Aorta (tissue), 5 donors: ENCODE data around the gene TNNT2. TPM values are rescaled to one million over a fixed set of nuclear protein-coding genes. Genes with fewer than 3 reads are reported as not detected.
A peak's percentile ranks its signal among the peaks of the same experiment; 100 is the strongest.

Experiments
- ATAC-seq: fragments of 200-7000 bp; cut with Tn5 transposase; one replicate; pipeline ENCODE4 v1.9.1; 2022; ENCODE audit warnings: moderate library complexity; ENCODE audit not compliant: low FRiP score
- DNase-seq, 2 donors: peaks; one replicate each; pipeline ENCODE4 v3.0.0-alpha.2; 2020
- H3K27ac ChIP-seq, 2 donors: one replicate each; pipeline ENCODE4 v1.5.1; 2013; ENCODE audit warnings: low read length in 2 of 2, mild to moderate bottlenecking in 2 of 2, moderate library complexity in 2 of 2, control low read depth in 1 of 2, inconsistent platforms in 1 of 2, low read depth in 1 of 2
- H3K27me3 ChIP-seq, 2 donors: one replicate each; pipeline ENCODE4 v1.6.1; 2013; ENCODE audit warnings: control low read depth in 1 of 2, low read length in 1 of 2, mild to moderate bottlenecking in 1 of 2, moderate library complexity in 1 of 2; ENCODE audit not compliant: insufficient read depth in 2 of 2, control insufficient read depth in 1 of 2
- H3K36me3 ChIP-seq, 2 donors: one replicate each; pipeline ENCODE4 v1.6.1; 2013; ENCODE audit warnings: control low read depth in 1 of 2, low read length in 1 of 2, mild to moderate bottlenecking in 1 of 2; ENCODE audit not compliant: insufficient read depth in 2 of 2, control insufficient read depth in 1 of 2
- H3K4me1 ChIP-seq, 2 donors: one replicate each; pipeline ENCODE4 v1.6.1; 2013; ENCODE audit warnings: low read length in 2 of 2, control low read depth in 1 of 2, mild to moderate bottlenecking in 1 of 2, moderate library complexity in 1 of 2; ENCODE audit not compliant: insufficient read depth in 2 of 2, control insufficient read depth in 1 of 2
- H3K4me3 ChIP-seq, 2 donors: one replicate each; pipeline ENCODE4 v1.5.1; 2013; ENCODE audit warnings: low read length in 2 of 2, control low read depth in 1 of 2, mild to moderate bottlenecking in 1 of 2
- H3K9me3 ChIP-seq: one replicate; pipeline ENCODE4 v1.6.1; 2013; ENCODE audit warnings: mild to moderate bottlenecking, low read length; ENCODE audit not compliant: control insufficient read depth
- WGBS, 2 donors: extraction: QIAGEN DNeasy Blood & Tissue Kit; methylation state at CpG; one replicate each; pipeline ENCODE4 v1.1.7; 2013; 5-methylcytosine and 5-hydroxymethylcytosine counted together
- intact Hi-C, 2 donors: fragments of 100-400 bp; cut with DNase I; formaldehyde crosslinking; loops; one replicate each; pipeline versions ENCODE4 v1.14.2 to v1.15.0; 2022
- polyA plus RNA-seq, 2 donors: library from polyadenylated mRNA; stranded (reverse); fragments of 200-250 nt; gene quantifications; one replicate each; pipeline ENCODE4 v1.2.3, GENCODE V29; 2013
- total RNA-seq, 2 donors: library from RNA; stranded (reverse); fragmentation: NEBNext Ultra II Directional; extraction: Animal tissue kit (Norgen Biotek cat#: 25700); gene quantifications; one replicate each; pipeline ENCODE4 v1.2.1, GENCODE V29; 2021
- donor health status: healthy with polysubstance abuse.
- donor health status: Bipolar disorder and iron deficiency.
- donor health status: DM: no; HTN: no; CAD: no.
- donor health status: DM: no; HTN: no; CAD: no.
- donor health status: DM: yes; HTN: yes; CAD: no.

The TNNT2 gene
- total and polyA plus RNA-seq, 4 donors, result 0.21 to 24.0 (median 0.70) TPM

DNA sequence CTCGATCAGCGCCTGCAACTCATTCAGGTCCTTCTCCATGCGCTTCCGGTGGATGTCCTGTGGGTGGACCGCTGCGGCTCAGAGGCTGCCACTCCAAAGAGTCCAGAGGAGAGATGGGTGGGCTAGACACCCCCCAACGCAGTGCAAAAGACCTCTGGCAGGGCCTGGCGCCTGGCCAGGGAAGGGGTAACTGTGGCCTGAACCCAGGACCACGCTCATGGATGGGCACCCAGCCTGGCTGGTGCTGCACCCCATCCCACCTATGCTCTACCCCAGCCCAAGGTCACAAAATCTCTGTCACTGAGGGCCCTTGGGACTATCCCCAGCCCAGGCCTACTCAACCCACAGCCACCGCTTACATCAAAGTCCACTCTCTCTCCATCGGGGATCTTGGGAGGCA lies 12.2 kb downstream of the TNNT2 start:
- H3K27ac ChIP-seq, result no peak overlapping the region
- ATAC-seq, result no peak
- 81 to 87% methylated on average over 10 to 11 of the region's 11 CpGs for WGBS, 2 donors
- H3K4me3 ChIP-seq, result no peak overlapping the region
- intact Hi-C loops, result no loop called here
- peak; percentile 31 to 75 for DNase-seq
- no peaks in the 10 kb centered on the region for H3K4me1 ChIP-seq
- no peaks in the 10 kb centered on the region for H3K9me3 ChIP-seq
- H3K27me3 ChIP-seq, result no peaks in the 10 kb centered on the region
- no peaks in the 10 kb centered on the region for H3K36me3 ChIP-seq

DNA sequence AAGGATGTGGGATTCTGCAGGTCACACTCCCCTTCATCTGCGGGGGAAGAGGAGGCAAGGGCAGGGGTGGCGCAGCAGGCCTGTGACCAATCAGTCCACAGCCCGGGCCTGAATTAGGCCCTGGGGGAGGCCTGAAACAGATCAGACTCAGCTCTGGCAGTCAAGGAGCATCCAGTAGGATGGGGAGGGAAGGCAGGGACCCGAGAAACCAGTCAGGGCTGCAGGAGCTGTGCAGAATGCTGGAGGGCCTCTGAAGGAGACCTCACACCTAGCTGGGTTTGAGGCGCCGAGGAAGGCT lies 12.7 kb downstream of the TNNT2 start:
- H3K27ac ChIP-seq, result no peak overlapping the region
- H3K9me3 ChIP-seq, result no peaks in the 10 kb centered on the region
- intact Hi-C loops, result loop anchor here in 1 of 2 donors (5.0 kb wide), 2 partner anchors 97 to 112 kb away; no protein-coding TSS in a partner anchor
- no peak for ATAC-seq
- H3K36me3 ChIP-seq, result no peaks in the 10 kb centered on the region
- no peak overlapping the region for H3K4me3 ChIP-seq
- no peaks in the 10 kb centered on the region for H3K27me3 ChIP-seq
- no peaks in the 10 kb centered on the region for H3K4me1 ChIP-seq
- 90 to 91% methylated on average over 6 of the region's 6 CpGs for whole genome bisulfite sequencing, 2 donors
- peak; percentile 29 to 48 for DNase-seq

DNA sequence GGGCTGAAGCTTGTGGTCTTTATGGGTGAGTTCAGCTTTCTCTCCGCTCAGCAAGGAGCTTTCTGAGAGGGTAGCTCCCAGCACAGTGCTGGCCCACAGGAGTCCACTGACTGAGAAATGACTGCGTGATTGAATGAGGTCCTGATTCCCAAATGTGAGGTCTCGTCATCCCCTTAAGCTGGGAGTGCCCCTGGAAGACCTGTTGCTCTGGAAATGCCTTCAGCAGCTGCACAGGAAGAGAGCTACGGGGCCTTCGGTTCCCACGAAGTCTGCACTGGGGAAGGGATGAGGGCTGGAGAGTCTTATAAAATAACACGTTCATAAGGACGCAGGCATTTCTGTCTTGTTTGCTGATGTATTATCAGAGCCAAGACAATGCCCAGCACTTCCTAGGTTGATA lies 14.0 kb downstream of the TNNT2 start:
- Histone ChIP-seq H3K27ac (no peak overlapping the region), H3K4me3 (no peak overlapping the region), H3K36me3 (no peaks in the 10 kb centered on the region), H3K27me3 (no peaks in the 10 kb centered on the region), H3K9me3 (no peaks in the 10 kb centered on the region), H3K4me1 (no peaks in the 10 kb centered on the region)
- intact Hi-C loops, result loop anchor here in 1 of 2 donors (5.0 kb wide), 2 partner anchors 96 to 111 kb away; no protein-coding TSS in a partner anchor
- ATAC-seq (no peak), DNase-seq (peak; percentile 5 to 12)
- WGBS, 2 donors, result 85% methylated on average over 8 of the region's 8 CpGs

DNA sequence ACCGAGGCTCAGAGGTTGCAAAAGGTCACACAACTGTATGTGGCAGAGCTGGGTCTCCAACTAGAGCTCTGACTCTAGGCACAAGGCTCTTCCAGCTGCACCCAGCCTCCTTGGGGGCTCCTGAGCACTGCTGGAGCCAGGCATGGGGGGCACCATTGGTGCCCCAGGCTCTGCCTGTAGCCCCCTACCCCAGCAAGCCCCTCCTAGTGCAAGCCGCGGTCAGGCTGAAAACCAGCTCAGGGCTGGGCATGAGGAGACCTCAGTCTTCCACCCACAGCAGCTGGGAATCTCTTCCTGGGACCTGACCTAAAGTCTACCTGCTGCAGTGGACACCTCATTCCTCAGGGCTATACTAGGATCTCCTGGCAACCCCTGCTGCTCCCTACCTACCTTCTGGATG lies 14.6 kb downstream of the TNNT2 start:
- H3K27me3 ChIP-seq, result no peaks in the 10 kb centered on the region
- H3K4me1 ChIP-seq, result no peaks in the 10 kb centered on the region
- no peak overlapping the region for H3K4me3 ChIP-seq
- no peaks in the 10 kb centered on the region for H3K9me3 ChIP-seq
- ATAC-seq (no peak), DNase-seq (peak; percentile 12 to 35)
- WGBS, 2 donors, result 92% methylated on average over 3 of the region's 3 CpGs
- intact Hi-C loops, result loop anchor here in 1 of 2 donors (5.0 kb wide), 2 partner anchors 96 to 111 kb away; no protein-coding TSS in a partner anchor
- no peaks in the 10 kb centered on the region for H3K36me3 ChIP-seq
- no peak overlapping the region for H3K27ac ChIP-seq

DNA sequence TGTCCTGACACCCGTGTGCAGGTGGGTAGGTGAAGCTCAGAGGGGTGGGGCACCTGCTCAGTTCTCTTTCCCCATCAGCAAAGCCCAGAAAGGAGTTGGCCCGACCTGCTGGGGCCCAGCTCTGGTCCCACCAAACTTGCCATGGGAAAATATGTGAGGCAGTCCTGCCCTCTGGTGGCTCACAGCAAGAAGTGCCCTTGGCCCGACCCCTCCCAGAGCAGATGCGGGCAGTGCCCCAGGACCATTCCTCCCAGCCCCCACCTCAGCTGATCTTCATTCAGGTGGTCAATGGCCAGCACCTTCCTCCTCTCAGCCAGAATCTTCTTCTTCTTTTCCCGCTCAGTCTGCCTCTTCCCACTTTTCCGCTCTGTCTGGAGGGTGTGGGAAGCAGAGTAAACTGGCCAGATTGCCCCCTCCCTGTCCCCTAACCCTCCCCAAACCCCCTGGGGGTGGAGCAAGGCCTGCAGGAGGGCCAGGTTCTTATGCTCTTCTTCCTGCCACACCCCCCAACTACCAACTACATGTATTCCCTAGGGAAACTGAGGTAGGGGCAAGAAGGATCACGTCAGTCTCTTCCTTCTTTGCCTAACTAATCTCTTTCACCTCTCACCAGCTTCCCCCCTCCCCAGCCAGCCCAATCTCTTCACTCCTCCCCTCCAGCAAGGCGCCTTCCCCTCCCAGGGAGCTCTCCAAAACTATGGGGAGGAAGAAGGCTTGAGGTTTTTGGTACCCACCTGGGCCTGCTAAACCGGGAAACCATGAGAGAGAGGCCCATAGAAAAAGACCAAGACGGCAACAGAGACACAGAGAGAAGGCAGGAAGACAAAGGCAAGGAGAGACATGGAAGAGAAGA lies 15.6 kb downstream of the TNNT2 start:
- ATAC-seq, result no peak
- WGBS, 2 donors, result 56 to 64% methylated on average over 10 of the region's 10 CpGs
- H3K36me3 ChIP-seq, result no peaks in the 10 kb centered on the region

DNA sequence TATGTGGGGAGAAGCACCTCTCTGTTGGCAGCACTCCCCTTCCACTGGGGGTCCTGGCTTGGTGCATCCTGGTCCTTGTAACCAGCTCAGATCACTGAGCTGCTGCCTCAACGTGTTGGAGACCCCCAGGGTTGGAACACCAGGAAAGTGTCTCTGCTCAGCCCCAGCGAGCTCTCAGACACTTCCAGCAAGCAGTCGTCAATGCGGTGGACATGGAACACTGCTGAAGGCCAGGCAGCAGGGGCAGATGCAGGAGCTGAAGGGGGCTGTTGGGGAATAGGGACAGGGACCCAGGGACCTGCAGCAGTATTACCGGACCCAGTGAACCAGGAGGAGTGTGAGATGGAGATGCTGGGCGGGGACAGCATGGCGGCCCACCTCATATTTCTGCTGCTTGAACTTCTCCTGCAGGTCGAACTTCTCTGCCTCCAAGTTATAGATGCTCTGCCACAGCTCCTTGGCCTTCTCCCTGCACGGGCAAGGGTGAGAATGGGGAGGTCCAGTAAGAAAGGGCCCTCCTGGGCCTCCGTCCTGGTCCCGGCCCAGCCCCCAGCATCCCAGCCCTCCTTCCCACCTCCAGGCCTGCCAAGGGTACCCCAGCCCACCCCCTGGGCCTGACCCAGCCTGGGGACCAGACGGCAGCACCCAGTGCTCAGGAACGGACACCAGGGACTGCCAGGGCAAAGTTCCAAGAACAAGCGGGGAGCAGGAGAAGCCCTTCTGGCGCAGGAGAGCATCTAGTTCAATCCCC lies 16.4 kb downstream of the TNNT2 start:
- Histone ChIP-seq H3K36me3 (no peaks in the 10 kb centered on the region), H3K27me3 (no peaks in the 10 kb centered on the region), H3K4me3 (no peak overlapping the region), H3K4me1 (no peaks in the 10 kb centered on the region), H3K27ac (no peak overlapping the region), H3K9me3 (no peaks in the 10 kb centered on the region)
- 83 to 90% methylated on average over 15 of the region's 15 CpGs for WGBS, 2 donors
- DNase-seq (peak; percentile 38 to 64), ATAC-seq (no peak)
- intact Hi-C loops, result loop anchor here (1.0 to 5.0 kb wide), 3 partner anchors 94 to 109 kb away; no protein-coding TSS in a partner anchor

More for the DNA sequence above, 15.6 kb downstream of the TNNT2 start:
- Histone ChIP-seq H3K27ac (no peak overlapping the region), H3K4me1 (no peaks in the 10 kb centered on the region), H3K4me3 (no peak overlapping the region), H3K27me3 (no peaks in the 10 kb centered on the region), H3K9me3 (no peaks in the 10 kb centered on the region)
- peak; percentile 42 to 76 for DNase-seq
- intact Hi-C loops, result loop anchor here (1.0 to 5.0 kb wide), 3 partner anchors 95 to 110 kb away; no protein-coding TSS in a partner anchor

DNA sequence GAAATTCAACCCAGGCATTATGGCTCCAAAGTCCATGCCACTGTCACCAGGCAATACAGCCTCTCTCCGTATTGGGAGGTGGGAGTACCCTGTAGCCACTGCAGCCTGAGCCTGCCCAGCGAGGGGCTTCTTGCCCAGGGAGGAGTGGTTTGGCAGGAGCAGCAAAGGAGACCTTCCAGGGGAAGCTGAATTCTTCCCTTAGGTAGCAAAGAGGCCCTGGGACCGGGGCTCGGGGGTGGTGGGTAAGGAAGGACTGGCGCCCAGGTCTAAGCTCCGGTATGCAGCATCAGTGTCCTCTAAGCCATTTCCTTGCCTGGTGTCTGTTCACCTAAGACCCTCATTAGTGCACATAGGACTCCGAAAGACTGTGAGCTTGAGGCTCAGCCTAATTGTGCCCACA lies 17.0 kb downstream of the TNNT2 start:
- DNase-seq, result peak; percentile 17 to 47
- Histone ChIP-seq H3K27ac (no peak overlapping the region), H3K4me3 (no peak overlapping the region), H3K9me3 (no peaks in the 10 kb centered on the region), H3K36me3 (no peaks in the 10 kb centered on the region), H3K27me3 (no peaks in the 10 kb centered on the region), H3K4me1 (no peaks in the 10 kb centered on the region)
- WGBS, 2 donors, result 90 to 91% methylated on average over 7 of the region's 7 CpGs
- intact Hi-C loops, result loop anchor here in 1 of 2 donors (5.0 kb wide), 2 partner anchors 93 to 108 kb away; no protein-coding TSS in a partner anchor
- no peak for ATAC-seq

DNA sequence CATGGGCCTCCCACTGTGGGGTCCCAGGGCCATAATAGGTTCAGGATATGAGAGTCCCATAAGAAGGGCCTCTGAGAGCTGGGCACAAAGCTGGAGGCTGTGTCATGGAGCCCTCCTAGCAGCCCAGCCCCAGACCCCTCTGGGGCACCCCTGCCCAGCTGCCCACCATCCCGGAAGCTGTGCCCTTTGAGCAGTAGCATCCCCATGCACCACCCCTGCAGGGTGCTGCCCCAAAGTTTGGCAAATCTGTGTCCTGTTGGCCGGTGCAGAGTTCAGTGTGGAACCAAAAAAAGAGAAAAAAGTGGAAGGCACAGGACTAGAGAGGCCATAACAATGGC lies 17.6 kb downstream of the TNNT2 start:
- intact Hi-C loops, result loop anchor here in 1 of 2 donors (5.0 kb wide), 2 partner anchors 93 to 108 kb away; no protein-coding TSS in a partner anchor
- no peak overlapping the region for H3K27ac ChIP-seq
- DNase-seq (peak; percentile 15 to 54), ATAC-seq (no peak)
- no peaks in the 10 kb centered on the region for H3K36me3 ChIP-seq
- no peaks in the 10 kb centered on the region for H3K9me3 ChIP-seq
- H3K4me1 ChIP-seq, result no peaks in the 10 kb centered on the region
- H3K4me3 ChIP-seq, result no peak overlapping the region
- H3K27me3 ChIP-seq, result no peaks in the 10 kb centered on the region
- WGBS, 2 donors, result 88 to 92% methylated on average over 2 of the region's 2 CpGs
